Naive thymus-derived CD4-positive, alpha-beta T cell (primary cell): ENCODE measurements around the gene BFSP1. TPM values are rescaled to one million over a fixed set of nuclear protein-coding genes. Genes with fewer than 3 reads are reported as not detected.

Experiments
- ATAC-seq: fragments of 150-1000 bp; cut with Tn5 transposase; 2 replicates; pipeline ENCODE4 v1.10.0; 2021; ENCODE audit warnings: mild to moderate bottlenecking, moderate library complexity
- CTCF ChIA-PET: fragments of 350-600 bp; sonication (Branson Sonifier 250); formaldehyde crosslinking; loops from one replicate; lab custom pipeline; 2021; ENCODE audit warnings: antibody characterized with exemption; lab: Charles Lee
- POLR2A ChIA-PET: fragments of 350-600 bp; sonication (Branson Sonifier 250); formaldehyde crosslinking; loops from one replicate; lab custom pipeline; 2021; ENCODE audit warnings: antibody characterized with exemption, inconsistent platforms; lab: Charles Lee
- DNase-seq, 9 donors: peaks; one replicate each; pipeline versions ENCODE4 v3.0.0 to v3.0.0-alpha.2; 2020 to 2022; ENCODE audit warnings: mixed read lengths in 1 of 9
- H3K27ac ChIP-seq: one replicate; pipeline ENCODE4 v1.7.0; 2013; ENCODE audit warnings: mild to moderate bottlenecking, low read depth, low read length, moderate library complexity
- H3K27me3 ChIP-seq, 2 donors: one replicate each; pipeline ENCODE4 v1.7.0; 2013; ENCODE audit warnings: low read length in 2 of 2, mild to moderate bottlenecking in 2 of 2, moderate library complexity in 2 of 2; ENCODE audit not compliant: control insufficient read depth in 2 of 2, insufficient read depth in 2 of 2
- H3K36me3 ChIP-seq, 3 experiments: 1 replicate in 2 of 3; 2 replicates in 1 of 3; pipeline ENCODE4 v1.7.0; 2013; ENCODE audit warnings: low read length in 3 of 3, mild to moderate bottlenecking in 3 of 3, moderate library complexity in 1 of 3; ENCODE audit not compliant: insufficient read depth in 3 of 3, control insufficient read depth in 2 of 3
- H3K4me1 ChIP-seq, 2 donors: one replicate each; pipeline ENCODE4 v1.7.0; 2013; ENCODE audit warnings: low read length in 2 of 2, mild to moderate bottlenecking in 2 of 2, moderate library complexity in 1 of 2; ENCODE audit not compliant: control insufficient read depth in 2 of 2, insufficient read depth in 2 of 2
- H3K4me3 ChIP-seq: 2 replicates; pipeline ENCODE4 v1.7.0; 2013; ENCODE audit warnings: mild to moderate bottlenecking, low read length
- H3K9me3 ChIP-seq, 3 experiments: 1 replicate in 2 of 3; 2 replicates in 1 of 3; pipeline ENCODE4 v1.7.0; 2013; ENCODE audit warnings: low read length in 3 of 3; ENCODE audit not compliant: control insufficient read depth in 2 of 3
- H3K27ac Mint-ChIP-seq, 9 donors: one replicate each; pipeline ENCODE4 v1.8.0; 2020 to 2022; ENCODE audit warnings: mixed read lengths in 9 of 9, mild to moderate bottlenecking in 8 of 9, moderate library complexity in 5 of 9, inconsistent platforms in 2 of 9
- H3K27me3 Mint-ChIP-seq, 5 donors: one replicate each; pipeline ENCODE4 v1.8.0; 2021 to 2022; ENCODE audit warnings: mixed read lengths in 5 of 5, mild to moderate bottlenecking in 1 of 5
- H3K36me3 Mint-ChIP-seq, 5 donors: one replicate each; pipeline ENCODE4 v1.8.0; 2020 to 2022; ENCODE audit warnings: mixed read lengths in 5 of 5, mild to moderate bottlenecking in 3 of 5, inconsistent platforms in 1 of 5
- H3K4me1 Mint-ChIP-seq, 7 donors: one replicate each; pipeline ENCODE4 v1.8.0; 2020 to 2022; ENCODE audit warnings: mixed read lengths in 7 of 7, mild to moderate bottlenecking in 3 of 7, inconsistent platforms in 1 of 7
- H3K4me3 Mint-ChIP-seq, 10 donors: one replicate each; pipeline ENCODE4 v1.8.0; 2020 to 2022; ENCODE audit warnings: mild to moderate bottlenecking in 10 of 10, mixed read lengths in 10 of 10, moderate library complexity in 6 of 10, inconsistent platforms in 2 of 10
- H3K9me3 Mint-ChIP-seq, 11 donors: one replicate each; pipeline ENCODE4 v1.8.0; 2020 to 2022; ENCODE audit warnings: mixed read lengths in 11 of 11, mild to moderate bottlenecking in 4 of 11, inconsistent platforms in 1 of 11, moderate library complexity in 1 of 11
- intact Hi-C, 2 donors: fragments of 100-400 bp; cut with micrococcal nuclease; formaldehyde crosslinking; loops; one replicate each; pipeline ENCODE4 v1.15.1; 2023
- polyA plus RNA-seq, 2 donors: library from polyadenylated mRNA; unstranded; fragments of 300-500 nt; fragmentation: Illumina TruSeq; gene quantifications; one replicate each; pipeline ENCODE4 v1.2.3, GENCODE V29; 2021
- total RNA-seq, 6 experiments: library from RNA in 5 of 6; stranded (reverse) in 5 of 6; gene quantifications; 1 replicate in 5 of 6; 2 replicates in 1 of 6; pipeline ENCODE4 v1.2.3 and lab custom pipeline; 2021 to 2026

Gene BFSP1
- total and polyA plus RNA-seq, 7 experiments from 2014 or later = 0.42 to 3.4 TPM; not detected in 5

DNA sequence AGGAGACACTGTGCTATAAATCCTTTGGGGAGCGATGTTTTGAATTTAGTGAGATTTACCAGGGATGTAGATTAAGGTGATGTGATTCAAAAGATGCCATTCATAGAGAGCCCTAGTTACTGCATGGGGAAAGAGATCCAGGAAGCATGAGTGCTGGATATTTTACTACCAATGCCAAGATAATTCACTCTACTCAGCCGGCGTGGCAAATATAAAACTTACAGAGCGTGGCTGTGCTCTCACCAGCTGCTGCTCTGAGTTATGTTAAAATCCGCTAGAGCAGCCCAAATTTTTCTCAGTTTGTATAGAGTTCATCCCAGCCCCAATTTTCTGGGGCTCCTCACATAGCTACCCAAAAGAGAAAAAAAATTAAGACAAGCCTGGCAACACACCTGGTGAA lies 48.6 kb downstream of the BFSP1 start:
- no peaks in the 10 kb centered on the region for H3K4me1 Mint-ChIP-seq
- no peaks in the 10 kb centered on the region for H3K36me3 Mint-ChIP-seq
- H3K27me3 Mint-ChIP-seq = peaks cover 0 to 21% (median 11%) of the 10 kb centered on the region in 5 donors
- ATAC-seq = no peak
- no peak overlapping the region for H3K4me3 ChIP-seq
- no peak for DNase-seq
- ChIA-PET POLR2A (no interaction called here), CTCF (no interaction called here)
- H3K9me3 Mint-ChIP-seq = no peaks in the 10 kb centered on the region
- no peak overlapping the region for H3K27ac Mint-ChIP-seq
- no peaks in the 10 kb centered on the region for H3K9me3 ChIP-seq
- peaks cover 0 to 3% of the 10 kb centered on the region in 2 donors for H3K27me3 ChIP-seq
- intact Hi-C loops = no loop called here
- no peaks in the 10 kb centered on the region for H3K4me1 ChIP-seq
- no peaks in the 10 kb centered on the region for H3K36me3 ChIP-seq
- H3K4me3 Mint-ChIP-seq = no peak overlapping the region
- H3K27ac ChIP-seq = no peak overlapping the region

DNA sequence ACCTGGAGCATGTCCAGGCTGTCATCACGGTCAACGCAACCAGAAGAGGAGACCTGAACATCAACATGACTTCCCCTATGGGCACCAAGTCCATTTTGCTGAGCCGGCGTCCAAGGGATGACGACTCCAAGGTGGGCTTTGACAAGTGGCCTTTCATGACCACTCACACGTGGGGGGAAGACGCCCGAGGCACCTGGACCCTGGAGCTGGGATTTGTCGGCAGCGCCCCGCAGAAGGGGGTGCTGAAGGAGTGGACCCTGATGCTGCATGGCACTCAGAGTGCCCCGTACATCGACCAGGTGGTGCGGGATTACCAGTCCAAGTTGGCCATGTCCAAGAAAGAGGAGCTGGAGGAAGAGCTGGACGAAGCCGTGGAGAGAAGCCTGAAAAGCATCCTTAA lies 49.5 kb downstream of the BFSP1 start:
- no peaks in the 10 kb centered on the region for H3K36me3 ChIP-seq
- peaks cover 0 to 3% of the 10 kb centered on the region in 2 donors for H3K27me3 ChIP-seq
- Mint-ChIP-seq H3K4me1 (no peaks in the 10 kb centered on the region), H3K27ac (no peak overlapping the region), H3K9me3 (no peaks in the 10 kb centered on the region), H3K27me3 (peaks cover 0 to 15% (median 11%) of the 10 kb centered on the region in 5 donors), H3K36me3 (no peaks in the 10 kb centered on the region), H3K4me3 (no peak overlapping the region)
- POLR2A ChIA-PET = no interaction called here
- no peak for ATAC-seq
- no peak overlapping the region for H3K27ac ChIP-seq
- no peaks in the 10 kb centered on the region for H3K4me1 ChIP-seq
- intact Hi-C loops = no loop called here
- CTCF ChIA-PET = no interaction called here
- no peak overlapping the region for H3K4me3 ChIP-seq
- no peaks in the 10 kb centered on the region for H3K9me3 ChIP-seq
- DNase-seq = no peak

DNA sequence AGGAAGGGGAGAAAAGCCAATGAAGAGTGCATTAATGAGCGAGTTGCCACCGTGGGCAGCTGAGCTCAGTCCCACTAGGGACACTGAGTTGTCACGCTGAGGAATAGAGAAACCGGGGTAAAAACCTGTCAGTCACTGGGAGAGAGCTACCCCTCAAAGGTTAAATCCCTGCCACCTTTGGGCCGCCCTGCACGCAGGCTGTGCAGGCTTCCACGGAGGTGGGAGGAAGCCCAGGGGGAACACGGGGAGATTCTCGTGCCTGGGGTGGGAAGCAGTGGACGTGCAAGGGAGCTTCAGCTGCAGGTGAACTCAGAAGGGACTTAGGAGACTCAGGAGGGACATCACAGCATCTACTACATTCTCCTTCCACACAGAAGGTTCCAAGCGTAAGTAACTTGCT lies 50.5 kb downstream of the BFSP1 start:
- intact Hi-C loops = no loop called here
- Mint-ChIP-seq H3K4me1 (no peaks in the 10 kb centered on the region), H3K27ac (no peak overlapping the region), H3K36me3 (no peaks in the 10 kb centered on the region), H3K9me3 (no peaks in the 10 kb centered on the region), H3K4me3 (no peak overlapping the region), H3K27me3 (peaks cover 0 to 10% (median 9%) of the 10 kb centered on the region in 5 donors)
- ChIA-PET POLR2A (no interaction called here), CTCF (interaction anchor here (0.6 kb wide), 1 partner anchor 980 kb away, joined by 3 read pairs; no protein-coding TSS in a partner anchor)
- no peak for DNase-seq
- Histone ChIP-seq H3K4me3 (no peak overlapping the region), H3K27ac (no peak overlapping the region), H3K36me3 (no peaks in the 10 kb centered on the region), H3K4me1 (no peaks in the 10 kb centered on the region), H3K27me3 (peaks cover 0 to 3% of the 10 kb centered on the region in 2 donors), H3K9me3 (no peaks in the 10 kb centered on the region)
- ATAC-seq = no peak

DNA sequence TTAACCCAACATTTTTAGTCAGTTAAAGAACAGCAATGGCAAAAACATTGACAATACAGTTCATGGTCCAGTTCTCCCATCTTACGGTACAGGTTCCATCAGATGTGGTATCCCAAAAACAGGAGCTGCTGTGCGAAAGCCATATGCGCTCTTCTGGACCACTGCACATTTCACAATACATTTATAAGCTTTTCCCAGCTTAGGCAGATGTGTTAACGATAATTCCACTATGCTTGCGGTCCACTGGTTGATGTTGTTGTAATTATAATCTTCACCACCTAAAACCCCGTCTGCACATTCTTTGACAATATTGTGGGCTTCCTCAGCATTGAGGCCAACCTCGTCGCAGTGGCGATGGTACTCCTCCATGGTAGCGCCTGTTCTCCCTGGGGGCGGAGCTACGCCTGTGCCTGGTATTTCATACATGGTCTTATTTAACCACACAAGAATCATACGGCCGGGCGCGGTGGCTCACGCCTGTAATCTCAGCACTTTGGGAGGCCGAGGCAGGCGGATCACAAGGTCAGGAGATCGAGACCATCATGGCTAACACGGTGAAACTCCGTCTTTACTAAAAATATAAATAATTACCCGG lies 52.0 kb downstream of the BFSP1 start:
- H3K36me3 Mint-ChIP-seq = peaks cover 0 to 4% (median 0%) of the 10 kb centered on the region in 5 donors
- Histone ChIP-seq H3K9me3 (no peaks in the 10 kb centered on the region), H3K36me3 (no peaks in the 10 kb centered on the region), H3K4me3 (no peak overlapping the region), H3K27ac (no peak overlapping the region), H3K4me1 (no peaks in the 10 kb centered on the region), H3K27me3 (no peaks in the 10 kb centered on the region)
- intact Hi-C loops = loop anchor here in 1 of 2 donors (10.0 kb wide), 1 partner anchor 64 kb away; no protein-coding TSS in a partner anchor
- H3K4me1 Mint-ChIP-seq = no peaks in the 10 kb centered on the region
- DNase-seq (no peak), ATAC-seq (no peak)
- H3K4me3 Mint-ChIP-seq = no peak overlapping the region
- peaks cover 0 to 5% (median 0%) of the 10 kb centered on the region in 11 donors for H3K9me3 Mint-ChIP-seq
- peaks cover 6 to 14% (median 7%) of the 10 kb centered on the region in 5 donors for H3K27me3 Mint-ChIP-seq
- CTCF ChIA-PET = no interaction called here
- POLR2A ChIA-PET = no interaction called here
- no peak overlapping the region for H3K27ac Mint-ChIP-seq

DNA sequence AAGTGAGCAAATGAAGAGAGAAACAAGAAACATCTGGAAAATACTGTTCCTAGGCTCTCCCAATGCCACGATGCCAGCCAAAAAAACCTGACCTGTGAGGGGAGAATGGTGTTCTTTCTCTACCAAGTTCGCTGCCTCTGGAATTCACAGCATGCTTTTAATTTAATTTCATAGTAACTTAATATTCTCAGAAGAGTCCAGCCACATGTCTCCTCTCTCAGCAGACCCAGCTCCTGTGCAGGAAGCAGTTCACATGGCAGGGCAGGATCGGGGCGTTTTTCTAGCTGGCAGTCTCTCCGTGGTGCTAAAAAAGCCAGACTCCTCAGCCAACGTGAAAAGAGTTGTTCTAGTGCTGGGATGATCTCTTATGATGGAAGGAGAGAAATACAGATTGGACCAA lies 57.5 kb downstream of the BFSP1 start:
- peaks cover 0 to 6% (median 2%) of the 10 kb centered on the region in 5 donors for H3K27me3 Mint-ChIP-seq
- POLR2A ChIA-PET = no interaction called here
- Histone ChIP-seq H3K4me3 (no peak overlapping the region), H3K9me3 (no peaks in the 10 kb centered on the region), H3K36me3 (no peaks in the 10 kb centered on the region), H3K4me1 (no peaks in the 10 kb centered on the region), H3K27me3 (no peaks in the 10 kb centered on the region), H3K27ac (no peak overlapping the region)
- H3K36me3 Mint-ChIP-seq = peaks cover 0 to 4% (median 0%) of the 10 kb centered on the region in 5 donors
- H3K4me1 Mint-ChIP-seq = no peaks in the 10 kb centered on the region
- CTCF ChIA-PET = no interaction called here
- DNase-seq (no peak), ATAC-seq (no peak)
- intact Hi-C loops = loop anchor here in 1 of 2 donors (10.0 kb wide), 1 partner anchor 59 kb away; no protein-coding TSS in a partner anchor
- H3K9me3 Mint-ChIP-seq = peaks cover 0 to 5% (median 0%) of the 10 kb centered on the region in 11 donors
- H3K4me3 Mint-ChIP-seq = no peak overlapping the region
- no peak overlapping the region for H3K27ac Mint-ChIP-seq

DNA sequence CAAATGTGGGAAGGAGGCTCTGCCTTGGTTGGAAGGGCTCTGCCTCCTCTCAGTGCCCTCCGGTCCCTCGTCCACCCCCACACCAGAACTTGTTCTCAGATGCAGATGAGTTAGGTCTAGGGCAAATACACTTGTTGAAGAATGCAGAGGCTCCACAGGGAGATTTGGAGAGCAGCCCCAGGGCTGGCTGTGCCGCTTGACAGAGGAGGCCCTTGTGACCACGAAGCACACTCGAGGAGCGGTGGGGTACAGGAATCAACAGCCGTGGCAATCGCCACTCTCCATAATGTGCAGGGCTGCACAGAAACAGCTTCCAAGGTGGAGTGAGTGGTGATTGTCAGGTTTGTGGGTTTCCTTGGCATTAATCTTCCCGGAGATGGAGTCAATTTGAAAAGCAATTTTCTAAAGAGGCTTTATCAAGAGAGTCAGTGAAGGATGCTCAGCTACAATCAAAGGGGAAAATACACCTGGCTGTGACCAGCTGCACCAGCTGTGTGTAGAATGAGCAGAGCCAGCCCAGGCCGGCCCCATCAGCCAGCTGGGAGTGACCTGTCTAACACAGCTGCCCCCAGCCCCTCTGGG lies 59.5 kb downstream of the BFSP1 start:
- H3K27me3 Mint-ChIP-seq = peaks cover 0 to 6% (median 0%) of the 10 kb centered on the region in 5 donors
- Histone ChIP-seq H3K9me3 (no peaks in the 10 kb centered on the region), H3K27me3 (no peaks in the 10 kb centered on the region), H3K4me3 (no peak overlapping the region), H3K36me3 (no peaks in the 10 kb centered on the region), H3K4me1 (no peaks in the 10 kb centered on the region), H3K27ac (no peak overlapping the region)
- no peaks in the 10 kb centered on the region for H3K4me1 Mint-ChIP-seq
- POLR2A ChIA-PET = no interaction called here
- intact Hi-C loops = loop anchor here in 1 of 2 donors (10.0 kb wide), 1 partner anchor 57 kb away; no protein-coding TSS in a partner anchor
- CTCF ChIA-PET = no interaction called here
- peaks cover 0 to 4% (median 0%) of the 10 kb centered on the region in 5 donors for H3K36me3 Mint-ChIP-seq
- H3K4me3 Mint-ChIP-seq = no peak overlapping the region
- DNase-seq = no peak
- H3K27ac Mint-ChIP-seq = no peak overlapping the region
- peaks cover 0 to 5% (median 0%) of the 10 kb centered on the region in 11 donors for H3K9me3 Mint-ChIP-seq
- ATAC-seq = no peak
